ENCODE data around the gene MYLK2.
"Not testable (repeated sequence)": the region's sequence is repeated elsewhere in the genome, so short reads cannot be mapped to it uniquely, and the experiment has no call there.

MYLK2 gene

GRCh38 chr20:31819083-31819784 lies at the start of gene MYLK2:
TSS of gene MYLK2 (plus strand) at chr20:31819356. CDS start at chr20:31819581, 225 bp downstream.
- no peak for DNase-seq (ENCODE audit: low read depth in 2 of 2)

GRCh38 chr20:31769681-31770080 lies 49.5 kb upstream of the MYLK2 start:
- DNase-seq (ENCODE audit: low read depth in 2 of 2): no peak

- no peak for DNase-seq (ENCODE audit: low read depth in 2 of 2)
Measured at GRCh38 chr20:31770243-31770642, 48.9 kb upstream of the MYLK2 start.

GRCh38 chr20:31774408-31774807 lies 44.7 kb upstream of the MYLK2 start:
- DNase-seq (ENCODE audit: low read depth in 2 of 2): no peak

GRCh38 chr20:31780839-31781238 lies 38.3 kb upstream of the MYLK2 start:
- DNase-seq (ENCODE audit: low read depth in 2 of 2): no peak

- DNase-seq (ENCODE audit: low read depth in 2 of 2): no peak
Measured at GRCh38 chr20:31781945-31782344, 37.2 kb upstream of the MYLK2 start.

- no peak for DNase-seq (ENCODE audit: low read depth in 2 of 2)
Measured at GRCh38 chr20:31784354-31785044, 34.7 kb upstream of the MYLK2 start.

GRCh38 chr20:31785089-31785488 lies 34.1 kb upstream of the MYLK2 start:
- no peak for DNase-seq (ENCODE audit: low read depth in 2 of 2)

- no peak for DNase-seq (ENCODE audit: low read depth in 2 of 2)
Measured at GRCh38 chr20:31788578-31788977, 30.6 kb upstream of the MYLK2 start.

GRCh38 chr20:31790401-31790800 lies 28.8 kb upstream of the MYLK2 start:
- no peak for DNase-seq (ENCODE audit: low read depth in 2 of 2)

- no peak for DNase-seq (ENCODE audit: low read depth in 2 of 2)
Measured at GRCh38 chr20:31797364-31797763, 21.8 kb upstream of the MYLK2 start.

GRCh38 chr20:31801508-31801907 lies 17.6 kb upstream of the MYLK2 start:
- DNase-seq (ENCODE audit: low read depth in 2 of 2): no peak

- DNase-seq (ENCODE audit: low read depth in 2 of 2): no peak
Measured at GRCh38 chr20:31803552-31804291, 15.4 kb upstream of the MYLK2 start.

GRCh38 chr20:31806564-31807355 lies 12.4 kb upstream of the MYLK2 start:
- no peak for DNase-seq (ENCODE audit: low read depth in 2 of 2)

- no peak for DNase-seq (ENCODE audit: low read depth in 2 of 2)
Measured at GRCh38 chr20:31808481-31808880, 10.7 kb upstream of the MYLK2 start.

- DNase-seq (ENCODE audit: low read depth in 2 of 2): no peak
Measured at GRCh38 chr20:31809661-31810060, 9.5 kb upstream of the MYLK2 start.

GRCh38 chr20:31811198-31811597 lies 8.0 kb upstream of the MYLK2 start:
- DNase-seq (ENCODE audit: low read depth in 2 of 2): no peak

GRCh38 chr20:31811796-31812728 lies 7.1 kb upstream of the MYLK2 start:
- DNase-seq (ENCODE audit: low read depth in 2 of 2): no peak

- DNase-seq (ENCODE audit: low read depth in 2 of 2): no peak
Measured at GRCh38 chr20:31813611-31814010, 5.5 kb upstream of the MYLK2 start.

- DNase-seq (ENCODE audit: low read depth in 2 of 2): not testable (repeated sequence)
Measured at GRCh38 chr20:31814142-31814541, 5.0 kb upstream of the MYLK2 start.

Measured in stimulated activated CD4-positive, alpha-beta T cell treated with anti-CD3 and anti-CD28 coated beads, Interleukin-1b, Interleukin-23, amount 100 ng/mL, for 4 hours (primary cell).